ENCODE results near the gene AIFM2.

Gene AIFM2

GRCh38 chr10:70145666-70146488 lies 13.3 kb upstream of the AIFM2 start (continued):
- TF ChIP-seq, protein P1, sequence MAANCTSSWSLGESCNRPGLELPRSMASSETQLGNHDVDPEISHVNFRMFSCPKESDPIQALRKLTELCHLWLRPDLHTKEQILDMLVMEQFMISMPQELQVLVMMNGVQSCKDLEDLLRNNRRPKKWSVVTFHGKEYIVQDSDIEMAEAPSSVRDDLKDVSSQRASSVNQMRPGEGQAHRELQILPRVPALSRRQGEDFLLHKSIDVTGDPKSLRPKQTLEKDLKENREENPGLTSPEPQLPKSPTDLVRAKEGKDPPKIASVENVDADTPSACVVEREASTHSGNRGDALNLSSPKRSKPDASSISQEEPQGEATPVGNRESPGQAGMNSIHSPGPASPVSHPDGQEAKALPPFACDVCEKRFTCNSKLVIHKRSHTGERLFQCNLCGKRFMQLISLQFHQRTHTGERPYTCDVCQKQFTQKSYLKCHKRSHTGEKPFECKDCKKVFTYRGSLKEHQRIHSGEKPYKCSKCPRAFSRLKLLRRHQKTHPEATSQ (tag by site-specific recombination; IDR thresholded peaks at IDR 0.05) = 0 out of 2 replicates have a peak, but pooled peaks have one; percentile 41
- 0 out of 2 replicates have a peak, but pooled peaks have one; percentile 1 for TF ChIP-seq GLIS1 (tag by site-specific recombination; IDR thresholded peaks at IDR 0.05)
- TF ChIP-seq ZNF610 (tag by site-specific recombination; IDR thresholded peaks at IDR 0.05; ENCODE audit: borderline replicate concordance) = 0 out of 2 replicates have a peak, but pooled peaks have one; percentile 27
- TF ChIP-seq CTCF (tag by site-specific recombination; IDR thresholded peaks at IDR 0.05) = peak; percentile 85; the same call in 1 of the 2 replicates
- TF ChIP-seq KLF17 (tag by site-specific recombination; IDR thresholded peaks at IDR 0.05) = peak; percentile 16; the same call in 1 of the 2 replicates
- peak; percentile 49 for TF ChIP-seq HIC1 (tag by site-specific recombination; IDR thresholded peaks at IDR 0.05)
- peak; percentile 32 for TF ChIP-seq ZNF324 (tag by site-specific recombination; IDR thresholded peaks at IDR 0.05)
- TF ChIP-seq, protein P2, sequence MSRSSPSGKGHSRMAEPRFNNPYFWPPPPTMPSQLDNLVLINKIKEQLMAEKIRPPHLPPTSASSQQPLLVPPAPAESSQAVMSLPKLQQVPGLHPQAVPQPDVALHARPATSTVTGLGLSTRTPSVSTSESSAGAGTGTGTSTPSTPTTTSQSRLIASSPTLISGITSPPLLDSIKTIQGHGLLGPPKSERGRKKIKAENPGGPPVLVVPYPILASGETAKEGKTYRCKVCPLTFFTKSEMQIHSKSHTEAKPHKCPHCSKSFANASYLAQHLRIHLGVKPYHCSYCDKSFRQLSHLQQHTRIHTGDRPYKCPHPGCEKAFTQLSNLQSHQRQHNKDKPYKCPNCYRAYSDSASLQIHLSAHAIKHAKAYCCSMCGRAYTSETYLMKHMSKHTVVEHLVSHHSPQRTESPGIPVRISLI (tag by site-specific recombination; IDR thresholded peaks at IDR 0.05) = no peak
- peak; percentile 43 for TF ChIP-seq KLF9 (tag by site-specific recombination; IDR thresholded peaks at IDR 0.05; ENCODE audit: low read depth)
- TF ChIP-seq ZNF404 (tag by site-specific recombination; IDR thresholded peaks at IDR 0.05) = no peak
- TF ChIP-seq YY1 (tag by site-specific recombination; IDR thresholded peaks at IDR 0.05) = peak; percentile 92
- TF ChIP-seq ZFP69B (tag by site-specific recombination; IDR thresholded peaks at IDR 0.05) = peak; percentile 84
- TF ChIP-seq ZNF2 (tag by site-specific recombination; IDR thresholded peaks at IDR 0.05) = peak; percentile 88
- peak; percentile 18; the same call in 1 of the 2 replicates for TF ChIP-seq KLF16 (tag by site-specific recombination; IDR thresholded peaks at IDR 0.05)
- peak; percentile 49 for TF ChIP-seq ZNF600 (tag by site-specific recombination; IDR thresholded peaks at IDR 0.05)
- TF ChIP-seq ZXDB (tag by site-specific recombination; IDR thresholded peaks at IDR 0.05) = peak; percentile 15
- peak; percentile 46; the same call in 1 of the 2 replicates for TF ChIP-seq ZNF10 (tag by site-specific recombination; IDR thresholded peaks at IDR 0.05)
- peak; percentile 24; the same call in 1 of the 2 replicates for TF ChIP-seq SP3 (tag by site-specific recombination; IDR thresholded peaks at IDR 0.05)
- peak; percentile 87 for TF ChIP-seq ZBTB8A (tag by site-specific recombination; IDR thresholded peaks at IDR 0.05)
- peak; percentile 66; the same call in 1 of the 2 replicates for TF ChIP-seq ZNF596 (tag by site-specific recombination; IDR thresholded peaks at IDR 0.05)
- TF ChIP-seq ZBTB20 (tag by site-specific recombination; IDR thresholded peaks at IDR 0.05) = peak; percentile 31; the same call in 1 of the 2 replicates
- TF ChIP-seq SP2 (tag by site-specific recombination; IDR thresholded peaks at IDR 0.05) = peak; percentile 72
- peak; percentile 42; the same call in 1 of the 2 replicates for TF ChIP-seq ZNF677 (tag by site-specific recombination; IDR thresholded peaks at IDR 0.05)
- TF ChIP-seq ZNF670 (tag by site-specific recombination; IDR thresholded peaks at IDR 0.05; ENCODE audit: low read depth) = no peak
- TF ChIP-seq ZNF391 (tag by site-specific recombination; IDR thresholded peaks at IDR 0.05; ENCODE audit: borderline replicate concordance, low read depth) = 0 out of 2 replicates have a peak, but pooled peaks have one; percentile 13
